Bronchial epithelial cell (primary cell): Measurements from ENCODE around the gene SEMA3B. TPM values are rescaled to one million over a fixed set of nuclear protein-coding genes. Genes with fewer than 3 reads are reported as not detected.

Experiments used
- DNase-seq: peaks from one replicate; pipeline ENCODE4 v3.0.0-alpha.2; 2010; ENCODE audit warnings: low read depth
- FAIRE-seq: peaks from 2 replicates; lab custom pipeline; 2011; peaks lifted over from hg19 to GRCh38; lab: Jason Lieb, UNC
- H3K27me3 ChIP-seq: 2 replicates; pipeline ENCODE4 v1.5.1; 2011; ENCODE audit warnings: low read length; ENCODE audit not compliant: control insufficient read depth, insufficient read depth
- H3K36me3 ChIP-seq: 2 replicates; pipeline ENCODE4 v1.5.1; 2011; ENCODE audit warnings: low read length; ENCODE audit not compliant: control insufficient read depth, insufficient read depth
- H3K4me3 ChIP-seq: 2 replicates; pipeline ENCODE4 v1.5.1; 2011; ENCODE audit warnings: mild to moderate bottlenecking, low read depth, low read length, control low read depth
- CTCF ChIP-seq: IDR thresholded peaks from 2 replicates; pipeline ENCODE4 v1.5.1; 2011; ENCODE audit warnings: mild to moderate bottlenecking, moderate library complexity, low read length, control low read depth, inconsistent platforms; ENCODE audit not compliant: insufficient read depth, severe bottlenecking
- total RNA-seq: library from RNA; depleted of rRNA; stranded (reverse); fragments of >200 nt; gene quantifications from 2 replicates; pipeline ENCODE4 v1.2.1, GENCODE V29; 2014

Gene SEMA3B
- total RNA-seq, 1 donor from 2014 or later = 7.1 TPM

- H3K36me3 ChIP-seq = peaks cover 28% of the 10 kb centered on the region
- no peaks in the 10 kb centered on the region for H3K27me3 ChIP-seq
- DNase-seq = no peak
- H3K4me3 ChIP-seq = no peak overlapping the region
- FAIRE-seq = peak; percentile 83
- peak; percentile 74 for TF ChIP-seq CTCF
Observed at GRCh38 chr3:50256978-50257890, 11.7 kb upstream of the SEMA3B start.

GRCh38 chr3:50258029-50258680, 10.8 kb upstream of the SEMA3B start:
- Histone ChIP-seq H3K27me3 (no peaks in the 10 kb centered on the region), H3K4me3 (no peak overlapping the region), H3K36me3 (peaks cover 23% of the 10 kb centered on the region)
- DNase-seq = no peak
- no peak for FAIRE-seq
- no peak for TF ChIP-seq CTCF

GRCh38 chr3:50258979-50259378, 10.0 kb upstream of the SEMA3B start:
- TF ChIP-seq CTCF = no peak
- no peak overlapping the region for H3K4me3 ChIP-seq
- no peaks in the 10 kb centered on the region for H3K27me3 ChIP-seq
- FAIRE-seq = no peak
- no peak for DNase-seq
- peaks cover 21% of the 10 kb centered on the region for H3K36me3 ChIP-seq

GRCh38 chr3:50259432-50260026, 9.4 kb upstream of the SEMA3B start:
- H3K27me3 ChIP-seq = no peaks in the 10 kb centered on the region
- H3K36me3 ChIP-seq = peaks cover 19% of the 10 kb centered on the region
- no peak for DNase-seq
- no peak for FAIRE-seq
- H3K4me3 ChIP-seq = peak overlapping the region; percentile 56
- no peak for TF ChIP-seq CTCF

GRCh38 chr3:50260027-50260941, 8.7 kb upstream of the SEMA3B start:
- Histone ChIP-seq H3K27me3 (no peaks in the 10 kb centered on the region), H3K36me3 (peaks cover 19% of the 10 kb centered on the region), H3K4me3 (peak overlapping the region; percentile 56)
- TF ChIP-seq CTCF = peak; percentile 97
- FAIRE-seq (no peak), DNase-seq (peak; percentile 71)
